Spleen (tissue), 7 donors: ENCODE data around the gene TBC1D13.

ENCODE experiments used
- CTCF ChIP-seq, 11 experiments: fragments of 200-600 bp in 7 of 11; fragments of 450-650 bp in 4 of 11; sonication (generic) in 4 of 11; IDR thresholded peaks in 8 of 11; conservative IDR thresholded peaks in 3 of 11; 1 replicate in 7 of 11; 2 replicates in 4 of 11; pipeline versions ENCODE4 v1.4.0 to v1.8.0; 2016 to 2021; ENCODE audit warnings: antibody characterized with exemption in 11 of 11, inconsistent platforms in 4 of 11, mild to moderate bottlenecking in 1 of 11
- POLR2A ChIP-seq, 3 donors: fragments of 450-650 bp; IDR thresholded peaks; one replicate each; pipeline ENCODE4 v1.5.1; 2017; ENCODE audit warnings: antibody characterized with exemption in 3 of 3, mild to moderate bottlenecking in 1 of 3
- POLR2AphosphoS5 ChIP-seq, 3 donors: sonication (generic); formaldehyde crosslinking; IDR thresholded peaks; one replicate each; pipeline ENCODE4 v1.5.1; 2017; ENCODE audit warnings: antibody characterized with exemption in 3 of 3
- donor health status: DM: no; HTN: no; CAD: no; lungs with moderate emphysema.
- donor health status: DM: no; HTN: no; CAD: no.
- donor health status: DM: no; HTN: no; CAD: no.

DNA sequence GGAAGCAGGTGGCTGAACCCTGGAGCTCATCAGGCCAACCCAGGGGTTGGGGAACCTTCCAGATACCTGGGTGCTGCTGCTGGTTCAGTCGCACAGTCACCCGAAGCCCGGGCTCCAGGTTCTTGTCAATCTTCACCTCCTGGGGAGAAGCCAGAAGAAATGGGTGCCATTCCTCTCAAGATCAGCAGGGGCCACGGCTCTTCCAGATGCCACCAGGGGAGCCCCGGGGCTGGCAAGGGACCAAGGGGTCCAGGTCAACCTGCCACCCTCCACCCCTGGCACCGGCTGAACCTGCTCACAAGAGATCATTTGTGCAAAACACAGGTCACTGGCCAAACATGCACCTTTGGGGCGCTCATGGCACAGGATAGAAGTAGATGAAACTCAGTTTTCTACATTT is 37.9 kb downstream of the TBC1D13 start:
- TF ChIP-seq CTCF (IDR thresholded peaks at IDR 0.05 in 8 of 11, conservative IDR thresholded peaks at IDR 0.05 in 3 of 11) (no peak), POLR2A (IDR thresholded peaks at IDR 0.05) (no peak), POLR2AphosphoS5 (IDR thresholded peaks at IDR 0.05) (no peak)
